Liver (tissue), 3 donors: Measurements from ENCODE around the gene SRGAP1.

Experiments
- CTCF ChIP-seq: fragments of 150-350 bp; IDR thresholded peaks from 2 replicates; pipeline ENCODE4 v1.5.1; 2017; ENCODE audit warnings: improper control_type of control experiment, low read depth, low read length; ENCODE audit not compliant: missing input control
- EGR1 ChIP-seq, 2 donors: IDR thresholded peaks; 2 replicates each; pipeline ENCODE4 v1.6.1; 2016 to 2018; ENCODE audit warnings: antibody characterized with exemption in 2 of 2, low read depth in 2 of 2
- FOXA1 ChIP-seq: IDR thresholded peaks from 2 replicates; pipeline ENCODE4 v1.6.1; 2016; ENCODE audit warnings: antibody characterized with exemption
- GABPA ChIP-seq, 2 donors: IDR thresholded peaks in 1 of 2; conservative IDR thresholded peaks in 1 of 2; 2 replicates each; pipeline ENCODE4 v1.6.1; 2016; ENCODE audit warnings: antibody characterized with exemption in 2 of 2, mild to moderate bottlenecking in 1 of 2, moderate library complexity in 1 of 2
- SP1 ChIP-seq: IDR thresholded peaks from 2 replicates; pipeline ENCODE4 v1.6.1; 2018; ENCODE audit warnings: antibody characterized with exemption, mild to moderate bottlenecking
- TAF1 ChIP-seq: conservative IDR thresholded peaks from 2 replicates; pipeline ENCODE4 v1.6.1; 2016; ENCODE audit warnings: antibody characterized with exemption, mild to moderate bottlenecking
- TF ChIP-seq, protein P1 (sequence below): IDR thresholded peaks from 2 replicates; pipeline ENCODE4 v1.6.1; 2016; ENCODE audit warnings: antibody characterized with exemption
- donor health status: healthy.
- donor health status: healthy.

- TF ChIP-seq GABPA (IDR thresholded peaks at IDR 0.05 in 1 of 2, conservative IDR thresholded peaks at IDR 0.05 in 1 of 2) = no peak
- no peak for TF ChIP-seq CTCF
- TF ChIP-seq TAF1 = no peak
- no peak for TF ChIP-seq SP1
- no peak for TF ChIP-seq FOXA1
- TF ChIP-seq, protein P1, sequence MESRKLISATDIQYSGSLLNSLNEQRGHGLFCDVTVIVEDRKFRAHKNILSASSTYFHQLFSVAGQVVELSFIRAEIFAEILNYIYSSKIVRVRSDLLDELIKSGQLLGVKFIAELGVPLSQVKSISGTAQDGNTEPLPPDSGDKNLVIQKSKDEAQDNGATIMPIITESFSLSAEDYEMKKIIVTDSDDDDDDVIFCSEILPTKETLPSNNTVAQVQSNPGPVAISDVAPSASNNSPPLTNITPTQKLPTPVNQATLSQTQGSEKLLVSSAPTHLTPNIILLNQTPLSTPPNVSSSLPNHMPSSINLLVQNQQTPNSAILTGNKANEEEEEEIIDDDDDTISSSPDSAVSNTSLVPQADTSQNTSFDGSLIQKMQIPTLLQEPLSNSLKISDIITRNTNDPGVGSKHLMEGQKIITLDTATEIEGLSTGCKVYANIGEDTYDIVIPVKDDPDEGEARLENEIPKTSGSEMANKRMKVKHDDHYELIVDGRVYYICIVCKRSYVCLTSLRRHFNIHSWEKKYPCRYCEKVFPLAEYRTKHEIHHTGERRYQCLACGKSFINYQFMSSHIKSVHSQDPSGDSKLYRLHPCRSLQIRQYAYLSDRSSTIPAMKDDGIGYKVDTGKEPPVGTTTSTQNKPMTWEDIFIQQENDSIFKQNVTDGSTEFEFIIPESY = no peak
- no peak for TF ChIP-seq EGR1 (IDR thresholded peaks at IDR 0.05; ENCODE audit: low read depth in 2 of 2)
Observed at GRCh38 chr12:63849641-63850040, 5.1 kb downstream of the SRGAP1 start.
